H1 (cell line): ENCODE results near the gene SV2C.

Experiments used
- CHD1 ChIP-seq: IDR thresholded peaks from 2 replicates; pipeline ENCODE4 v1.6.1; 2012; ENCODE audit warnings: low read depth, low read length, improper control_type of control experiment
- CTCF ChIP-seq, 3 experiments: IDR thresholded peaks; 1 replicate in 2 of 3; 2 replicates in 1 of 3; pipeline versions ENCODE4 v1.5.1 to v1.6.1; 2011; ENCODE audit warnings: low read length in 3 of 3, mild to moderate bottlenecking in 3 of 3, inconsistent platforms in 2 of 3, low read depth in 1 of 3, moderate library complexity in 1 of 3; ENCODE audit not compliant: insufficient read depth in 1 of 3; ENCODE audit errors: control extremely low read depth in 1 of 3
- EP300 ChIP-seq, 2 experiments: IDR thresholded peaks; 1 replicate in 1 of 2; 2 replicates in 1 of 2; pipeline ENCODE4 v1.6.1; 2011 to 2012; ENCODE audit warnings: low read depth in 2 of 2, low read length in 2 of 2, mild to moderate bottlenecking in 2 of 2, borderline replicate concordance in 1 of 2, inconsistent platforms in 1 of 2, moderate library complexity in 1 of 2
- GABPA ChIP-seq: IDR thresholded peaks from 2 replicates; pipeline ENCODE4 v1.6.1; 2011; ENCODE audit warnings: mild to moderate bottlenecking, low read length, moderate library complexity, borderline replicate concordance; ENCODE audit not compliant: insufficient read depth
- KDM5A ChIP-seq: fragments of 200-600 bp; IDR thresholded peaks from 2 replicates; pipeline ENCODE4 v1.7.1; 2012; ENCODE audit warnings: mild to moderate bottlenecking, low read length, inconsistent platforms, mixed read lengths
- MAX ChIP-seq: IDR thresholded peaks from 2 replicates; pipeline ENCODE4 v1.6.1; 2012; ENCODE audit warnings: inconsistent platforms
- POLR2A ChIP-seq, 2 experiments: IDR thresholded peaks; 1 replicate in 1 of 2; 2 replicates in 1 of 2; pipeline ENCODE4 v1.6.1; 2011; ENCODE audit warnings: low read depth in 2 of 2, low read length in 2 of 2, mild to moderate bottlenecking in 2 of 2; ENCODE audit errors: control extremely low read depth in 1 of 2
- POLR2AphosphoS5 ChIP-seq: IDR thresholded peaks from 2 replicates; pipeline ENCODE4 v1.6.1; 2011; ENCODE audit warnings: low read depth, low read length
- TF ChIP-seq, protein P1 (sequence below): IDR thresholded peaks from 2 replicates; pipeline ENCODE4 v1.6.1; 2011; ENCODE audit warnings: low read depth, mild to moderate bottlenecking, low read length; ENCODE audit not compliant: insufficient read depth

DNA sequence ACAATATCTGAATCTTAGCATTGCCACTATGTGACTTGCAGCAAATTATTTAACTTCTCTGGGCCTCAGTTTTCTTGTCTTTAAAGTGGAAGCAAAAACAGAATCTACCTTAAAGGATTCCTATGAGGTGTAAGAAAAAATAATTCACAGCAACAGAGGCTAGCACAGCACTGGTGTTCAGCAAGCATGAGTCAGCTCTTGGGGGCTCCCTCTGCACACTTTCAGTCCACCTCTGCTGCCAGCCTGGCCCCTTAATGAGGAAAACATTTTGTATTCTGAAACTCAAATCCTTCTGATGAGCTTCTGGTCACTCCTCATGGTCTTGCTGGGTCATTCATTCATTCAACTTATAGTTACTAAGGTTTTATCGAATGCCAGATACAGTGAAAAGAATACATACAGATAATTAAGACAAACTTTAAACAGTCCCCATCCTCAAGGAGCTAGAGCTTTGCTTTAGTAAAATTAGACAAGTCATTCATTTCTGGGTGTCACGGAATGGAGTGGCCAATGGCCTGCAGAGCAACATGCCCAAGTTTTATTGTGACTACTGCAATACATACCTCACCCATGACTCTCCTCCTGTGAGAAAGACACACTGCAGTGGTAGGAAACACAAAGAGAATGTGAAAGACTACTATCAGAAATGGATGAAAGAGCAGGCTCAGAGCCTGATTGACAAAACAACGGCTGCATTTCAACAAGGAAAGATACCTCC, 293.1 kb downstream of the SV2C start:
- TF ChIP-seq POLR2AphosphoS5 (no peak), CTCF (IDR thresholded peaks at IDR 0.05; ENCODE audit: control extremely low read depth in 1 of 3, insufficient read depth in 1 of 3, low read depth in 1 of 3, low read length in 3 of 3) (no peak), MAX (no peak), KDM5A (no peak), GABPA (no peak), POLR2A (IDR thresholded peaks at IDR 0.05; ENCODE audit: control extremely low read depth in 1 of 2, low read depth in 2 of 2, low read length in 2 of 2) (no peak), CHD1 (no peak), EP300 (IDR thresholded peaks at IDR 0.05; ENCODE audit: borderline replicate concordance in 1 of 2, low read depth in 2 of 2, low read length in 2 of 2) (no peak)
- TF ChIP-seq, protein P1, sequence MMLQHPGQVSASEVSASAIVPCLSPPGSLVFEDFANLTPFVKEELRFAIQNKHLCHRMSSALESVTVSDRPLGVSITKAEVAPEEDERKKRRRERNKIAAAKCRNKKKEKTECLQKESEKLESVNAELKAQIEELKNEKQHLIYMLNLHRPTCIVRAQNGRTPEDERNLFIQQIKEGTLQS = no peak
